Sigmoid colon (tissue), 7 donors: Measurements from ENCODE around the gene ERCC8. TPM values are rescaled to one million over a fixed set of nuclear protein-coding genes. Genes with fewer than 3 reads are reported as not detected.

Experiments used
- DNase-seq: peaks from one replicate; pipeline ENCODE4 v3.0.0-alpha.2; 2019
- H3K27ac ChIP-seq, 4 donors: fragments of 200-600 bp; sonication (generic); one replicate each; pipeline ENCODE4 v1.5.1; 2016 to 2019; ENCODE audit warnings: mild to moderate bottlenecking in 1 of 4
- H3K27me3 ChIP-seq, 3 donors: fragments of 200-600 bp; sonication (generic); one replicate each; pipeline ENCODE4 v1.5.1; 2019; ENCODE audit warnings: mild to moderate bottlenecking in 1 of 3
- H3K36me3 ChIP-seq, 4 donors: fragments of 200-600 bp; sonication (generic); one replicate each; pipeline ENCODE4 v1.5.1; 2016 to 2019
- H3K4me1 ChIP-seq, 4 donors: fragments of 200-600 bp; sonication (generic); one replicate each; pipeline ENCODE4 v1.5.1; 2017 to 2019
- H3K4me3 ChIP-seq, 4 donors: fragments of 200-600 bp; sonication (generic); one replicate each; pipeline ENCODE4 v1.5.1; 2017 to 2019; ENCODE audit warnings: mild to moderate bottlenecking in 2 of 4, moderate library complexity in 1 of 4
- H3K9me3 ChIP-seq, 4 donors: fragments of 200-600 bp in 3 of 4; sonication (generic) in 3 of 4; one replicate each; pipeline versions ENCODE4 v1.5.1 to v1.6.1; 2013 to 2019
- CTCF ChIP-seq, 4 experiments: fragments of 450-650 bp in 3 of 4; fragments of 200-600 bp in 1 of 4; IDR thresholded peaks; one replicate each; pipeline ENCODE4 v1.5.1; 2016 to 2019; ENCODE audit warnings: antibody characterized with exemption in 4 of 4, mild to moderate bottlenecking in 3 of 4, moderate library complexity in 2 of 4
- EP300 ChIP-seq, 4 donors: sonication (generic); formaldehyde crosslinking; IDR thresholded peaks; one replicate each; pipeline ENCODE4 v1.6.1; 2017; ENCODE audit warnings: antibody characterized with exemption in 4 of 4
- POLR2A ChIP-seq, 2 donors: fragments of 450-650 bp; IDR thresholded peaks; one replicate each; pipeline ENCODE4 v1.6.1; 2016; ENCODE audit warnings: antibody characterized with exemption in 2 of 2, mild to moderate bottlenecking in 2 of 2, moderate library complexity in 2 of 2
- POLR2AphosphoS5 ChIP-seq, 4 donors: sonication (generic); formaldehyde crosslinking; IDR thresholded peaks; one replicate each; pipeline ENCODE4 v1.6.1; 2017; ENCODE audit warnings: antibody characterized with exemption in 4 of 4
- WGBS, 2 donors: extraction: QIAGEN DNeasy Blood & Tissue Kit; methylation state at CpG; one replicate each; pipeline ENCODE4 v1.1.7; 2013; 5-methylcytosine and 5-hydroxymethylcytosine counted together
- intact Hi-C: fragments of 100-400 bp; cut with DNase I; formaldehyde crosslinking; loops from one replicate; pipeline ENCODE4 v1.15.1; 2023
- polyA plus RNA-seq, 3 donors: library from polyadenylated mRNA; stranded (reverse); fragments of 200-250 nt; gene quantifications; one replicate each; pipeline ENCODE4 v1.2.3, GENCODE V29; 2013
- total RNA-seq, 4 donors: library from RNA; depleted of rRNA; stranded (reverse); fragments of >200 nt; gene quantifications; one replicate each; pipeline ENCODE4 v1.1.0, GENCODE V29; 2016
- donor health status: healthy with polysubstance abuse.
- donor health status: Bipolar disorder and iron deficiency.
- donor health status: healthy.

Gene ERCC8
- total and polyA plus RNA-seq, 7 donors, result 5.8 to 16.4 (median 8.8) TPM

DNA sequence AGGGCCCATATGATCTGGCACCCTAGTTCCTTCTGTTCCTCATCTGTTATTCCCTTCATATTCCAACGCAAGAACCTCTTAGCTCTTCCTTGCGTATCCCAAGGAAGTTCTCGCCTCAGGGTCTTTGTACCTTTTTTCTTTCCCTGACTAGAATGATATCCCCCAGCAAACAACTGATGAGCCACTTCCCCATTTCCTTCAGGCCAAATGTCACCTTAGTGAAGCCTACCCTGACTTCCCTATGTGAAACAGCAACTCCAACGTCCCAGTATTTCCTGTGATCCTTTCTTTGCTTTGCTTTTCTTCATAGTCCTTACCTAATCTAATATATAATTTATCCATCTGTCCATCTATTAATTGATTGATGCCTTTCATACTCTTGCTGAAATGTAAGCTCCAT lies 47.9 kb downstream of the ERCC8 start:
- no peak for DNase-seq
- 91 to 94% methylated on average over 4 of the region's 4 CpGs for WGBS, 2 donors
- Histone ChIP-seq H3K4me1 (no peaks in the 10 kb centered on the region), H3K36me3 (peaks cover 3 to 65% (median 5%) of the 10 kb centered on the region in 4 donors), H3K4me3 (no peak overlapping the region), H3K27me3 (no peaks in the 10 kb centered on the region), H3K27ac (no peak overlapping the region), H3K9me3 (no peaks in the 10 kb centered on the region)
- intact Hi-C loops, result no loop called here
- no peak for TF ChIP-seq POLR2AphosphoS5 (IDR thresholded peaks at IDR 0.05)
- no peak for TF ChIP-seq CTCF (IDR thresholded peaks at IDR 0.05)
- no peak for TF ChIP-seq POLR2A (IDR thresholded peaks at IDR 0.05)
- no peak for TF ChIP-seq EP300 (IDR thresholded peaks at IDR 0.05)

DNA sequence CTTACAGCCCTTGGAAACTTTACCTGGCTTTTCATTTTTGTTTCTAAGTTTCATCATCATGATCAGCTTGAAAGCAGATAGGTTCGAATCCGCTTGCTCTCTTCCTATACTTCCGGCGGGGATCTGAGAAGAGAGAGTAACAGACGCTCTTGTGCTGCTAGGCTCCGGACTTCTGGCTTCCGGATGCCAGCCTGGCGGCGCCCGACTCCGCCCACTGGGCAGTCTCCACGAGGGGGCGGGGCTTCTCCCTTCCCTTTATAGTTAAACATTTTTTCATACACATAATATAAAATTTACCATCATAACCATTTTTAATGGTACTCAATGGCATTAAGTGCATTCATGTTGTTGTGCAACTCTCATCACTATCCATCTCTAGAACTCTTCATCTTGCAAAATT lies 51.3 kb downstream of the ERCC8 start:
- intact Hi-C loops, result no loop called here
- TF ChIP-seq POLR2A (IDR thresholded peaks at IDR 0.05) (no peak), POLR2AphosphoS5 (IDR thresholded peaks at IDR 0.05) (no peak), EP300 (IDR thresholded peaks at IDR 0.05) (no peak), CTCF (IDR thresholded peaks at IDR 0.05) (no peak)
- DNase-seq, result no peak
- H3K36me3 ChIP-seq, result peaks cover 3 to 46% (median 5%) of the 10 kb centered on the region in 4 donors
- no peaks in the 10 kb centered on the region for H3K4me1 ChIP-seq
- no peak overlapping the region for H3K4me3 ChIP-seq
- 97% methylated on average over 13 of the region's 13 CpGs for WGBS, 2 donors
- H3K27me3 ChIP-seq, result no peaks in the 10 kb centered on the region
- no peak overlapping the region for H3K27ac ChIP-seq
- no peaks in the 10 kb centered on the region for H3K9me3 ChIP-seq

DNA sequence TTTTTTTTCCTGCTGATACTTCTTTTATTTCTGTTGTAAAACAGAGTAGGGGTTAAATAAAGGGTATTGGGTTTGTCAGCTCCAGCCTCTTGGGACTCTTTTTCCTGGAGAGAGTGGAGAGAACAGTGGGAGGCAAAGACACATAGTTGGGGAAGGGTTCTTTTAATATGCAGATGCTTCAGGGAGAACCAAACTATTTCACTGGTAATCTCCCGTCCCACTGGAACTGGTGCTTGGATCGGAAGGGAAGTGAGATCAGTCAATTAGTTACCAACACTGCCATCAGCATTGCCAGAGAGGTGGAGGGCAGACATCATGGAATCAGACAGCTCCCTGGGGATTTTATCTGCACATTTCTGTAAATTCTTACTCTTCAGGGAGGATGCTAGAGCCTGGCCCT lies 53.2 kb downstream of the ERCC8 start:
- Histone ChIP-seq H3K27me3 (no peaks in the 10 kb centered on the region), H3K36me3 (peaks cover 3 to 28% (median 5%) of the 10 kb centered on the region in 4 donors), H3K4me3 (no peak overlapping the region), H3K27ac (no peak overlapping the region), H3K4me1 (no peaks in the 10 kb centered on the region), H3K9me3 (no peaks in the 10 kb centered on the region)
- TF ChIP-seq EP300 (IDR thresholded peaks at IDR 0.05) (no peak), CTCF (IDR thresholded peaks at IDR 0.05) (no peak), POLR2AphosphoS5 (IDR thresholded peaks at IDR 0.05) (no peak), POLR2A (IDR thresholded peaks at IDR 0.05) (no peak)
- intact Hi-C loops, result no loop called here
- no peak for DNase-seq
- 97 to 98% methylated on average over 2 of the region's 2 CpGs for WGBS, 2 donors

- Histone ChIP-seq H3K27ac (no peak overlapping the region), H3K4me3 (no peak overlapping the region), H3K27me3 (no peaks in the 10 kb centered on the region), H3K36me3 (peaks cover 0 to 12% (median 4%) of the 10 kb centered on the region in 4 donors), H3K4me1 (no peaks in the 10 kb centered on the region), H3K9me3 (no peaks in the 10 kb centered on the region)
- TF ChIP-seq POLR2AphosphoS5 (IDR thresholded peaks at IDR 0.05) (no peak), POLR2A (IDR thresholded peaks at IDR 0.05) (no peak), EP300 (IDR thresholded peaks at IDR 0.05) (no peak), CTCF (IDR thresholded peaks at IDR 0.05) (no peak)
- DNase-seq, result no peak
- 71 to 94% methylated on average over 2 of the region's 2 CpGs for WGBS, 2 donors
- intact Hi-C loops, result no loop called here
Observed at GRCh38 chr5:60888359-60889061, 56.4 kb downstream of the ERCC8 start.

- H3K9me3 ChIP-seq, result no peaks in the 10 kb centered on the region
- WGBS, 2 donors, result 88 to 90% methylated on average over 2 of the region's 2 CpGs
Observed at GRCh38 chr5:60887746-60888145, 57.1 kb downstream of the ERCC8 start.

More at GRCh38 chr5:60887746-60888145, 57.1 kb downstream of the ERCC8 start:
- H3K4me3 ChIP-seq, result no peak overlapping the region
- no peaks in the 10 kb centered on the region for H3K4me1 ChIP-seq
- intact Hi-C loops, result no loop called here
- no peaks in the 10 kb centered on the region for H3K27me3 ChIP-seq
- H3K36me3 ChIP-seq, result peaks cover 0 to 6% (median under 1%) of the 10 kb centered on the region in 4 donors
- TF ChIP-seq EP300 (IDR thresholded peaks at IDR 0.05) (no peak), POLR2A (IDR thresholded peaks at IDR 0.05) (no peak), POLR2AphosphoS5 (IDR thresholded peaks at IDR 0.05) (no peak), CTCF (IDR thresholded peaks at IDR 0.05) (no peak)
- DNase-seq, result no peak
- no peak overlapping the region for H3K27ac ChIP-seq
